Aorta (tissue), 5 donors: ENCODE measurements around the gene CAMKMT. TPM values are rescaled to one million over a fixed set of nuclear protein-coding genes. Genes with fewer than 3 reads are reported as not detected.
A peak's percentile ranks its signal among the peaks of the same experiment; 100 is the strongest.

Source experiments
- ATAC-seq: fragments of 200-7000 bp; cut with Tn5 transposase; one replicate; pipeline ENCODE4 v1.9.1; 2022; ENCODE audit warnings: moderate library complexity; ENCODE audit not compliant: low FRiP score
- DNase-seq, 2 donors: peaks; one replicate each; pipeline ENCODE4 v3.0.0-alpha.2; 2020
- H3K27ac ChIP-seq, 2 donors: one replicate each; pipeline ENCODE4 v1.5.1; 2013; ENCODE audit warnings: low read length in 2 of 2, mild to moderate bottlenecking in 2 of 2, moderate library complexity in 2 of 2, control low read depth in 1 of 2, inconsistent platforms in 1 of 2, low read depth in 1 of 2
- H3K27me3 ChIP-seq, 2 donors: one replicate each; pipeline ENCODE4 v1.6.1; 2013; ENCODE audit warnings: control low read depth in 1 of 2, low read length in 1 of 2, mild to moderate bottlenecking in 1 of 2, moderate library complexity in 1 of 2; ENCODE audit not compliant: insufficient read depth in 2 of 2, control insufficient read depth in 1 of 2
- H3K36me3 ChIP-seq, 2 donors: one replicate each; pipeline ENCODE4 v1.6.1; 2013; ENCODE audit warnings: control low read depth in 1 of 2, low read length in 1 of 2, mild to moderate bottlenecking in 1 of 2; ENCODE audit not compliant: insufficient read depth in 2 of 2, control insufficient read depth in 1 of 2
- H3K4me1 ChIP-seq, 2 donors: one replicate each; pipeline ENCODE4 v1.6.1; 2013; ENCODE audit warnings: low read length in 2 of 2, control low read depth in 1 of 2, mild to moderate bottlenecking in 1 of 2, moderate library complexity in 1 of 2; ENCODE audit not compliant: insufficient read depth in 2 of 2, control insufficient read depth in 1 of 2
- H3K4me3 ChIP-seq, 2 donors: one replicate each; pipeline ENCODE4 v1.5.1; 2013; ENCODE audit warnings: low read length in 2 of 2, control low read depth in 1 of 2, mild to moderate bottlenecking in 1 of 2
- H3K9me3 ChIP-seq: one replicate; pipeline ENCODE4 v1.6.1; 2013; ENCODE audit warnings: mild to moderate bottlenecking, low read length; ENCODE audit not compliant: control insufficient read depth
- WGBS, 2 donors: extraction: QIAGEN DNeasy Blood & Tissue Kit; methylation state at CpG; one replicate each; pipeline ENCODE4 v1.1.7; 2013; 5-methylcytosine and 5-hydroxymethylcytosine counted together
- intact Hi-C, 2 donors: fragments of 100-400 bp; cut with DNase I; formaldehyde crosslinking; loops; one replicate each; pipeline versions ENCODE4 v1.14.2 to v1.15.0; 2022
- polyA plus RNA-seq, 2 donors: library from polyadenylated mRNA; stranded (reverse); fragments of 200-250 nt; gene quantifications; one replicate each; pipeline ENCODE4 v1.2.3, GENCODE V29; 2013
- total RNA-seq, 2 donors: library from RNA; stranded (reverse); fragmentation: NEBNext Ultra II Directional; extraction: Animal tissue kit (Norgen Biotek cat#: 25700); gene quantifications; one replicate each; pipeline ENCODE4 v1.2.1, GENCODE V29; 2021
- donor health status: healthy with polysubstance abuse.
- donor health status: Bipolar disorder and iron deficiency.
- donor health status: DM: no; HTN: no; CAD: no.
- donor health status: DM: no; HTN: no; CAD: no.
- donor health status: DM: yes; HTN: yes; CAD: no.

The CAMKMT gene
- total and polyA plus RNA-seq, 4 donors, result 3.1 to 15.2 (median 11.9) TPM

GRCh38 chr2:44351088-44351487 is 10.7 kb upstream of the CAMKMT start:
- no peaks in the 10 kb centered on the region for H3K27me3 ChIP-seq
- DNase-seq, result peak; percentile 58 to 77
- peak overlapping the region; percentile 57 to 64 for H3K27ac ChIP-seq
- H3K4me1 ChIP-seq, result peaks cover 7 to 11% of the 10 kb centered on the region in 2 donors
- H3K36me3 ChIP-seq, result no peaks in the 10 kb centered on the region
- WGBS, 2 donors, result 8 to 16% methylated on average over 4 of the region's 4 CpGs
- intact Hi-C loops, result no loop called here
- H3K9me3 ChIP-seq, result no peaks in the 10 kb centered on the region
- ATAC-seq, result peak; percentile 35
- no peak overlapping the region for H3K4me3 ChIP-seq

- Histone ChIP-seq H3K4me1 (peaks cover 7 to 11% of the 10 kb centered on the region in 2 donors), H3K36me3 (no peaks in the 10 kb centered on the region), H3K4me3 (no peak overlapping the region), H3K27me3 (no peaks in the 10 kb centered on the region), H3K9me3 (no peaks in the 10 kb centered on the region), H3K27ac (peak overlapping the region; percentile 74 to 95)
- peak; percentile 45 for ATAC-seq
- intact Hi-C loops, result no loop called here
- WGBS, 2 donors, result 38 to 43% methylated on average over 2 of the region's 2 CpGs
- DNase-seq, result no peak
Observed at GRCh38 chr2:44351676-44352075, 10.1 kb upstream of the CAMKMT start.

- ATAC-seq, result no peak
- WGBS, 2 donors, result 96 to 100% methylated on average over 1 of the region's 1 CpG
Observed at GRCh38 chr2:44352510-44352909, 9.2 kb upstream of the CAMKMT start.

GRCh38 chr2:44354761-44355160 is 7.0 kb upstream of the CAMKMT start:
- no peak overlapping the region for H3K4me3 ChIP-seq
- 93 to 96% methylated on average over 6 of the region's 6 CpGs for WGBS, 2 donors
- no peaks in the 10 kb centered on the region for H3K9me3 ChIP-seq
- no peak overlapping the region for H3K27ac ChIP-seq
- no peaks in the 10 kb centered on the region for H3K36me3 ChIP-seq
- ATAC-seq, result no peak
- no peak for DNase-seq
- H3K27me3 ChIP-seq, result no peaks in the 10 kb centered on the region
- peaks cover 4 to 7% of the 10 kb centered on the region in 2 donors for H3K4me1 ChIP-seq
- intact Hi-C loops, result no loop called here

More at GRCh38 chr2:44352510-44352909, 9.2 kb upstream of the CAMKMT start:
- peaks cover 7 to 11% of the 10 kb centered on the region in 2 donors for H3K4me1 ChIP-seq
- intact Hi-C loops, result no loop called here
- H3K36me3 ChIP-seq, result no peaks in the 10 kb centered on the region
- no peaks in the 10 kb centered on the region for H3K9me3 ChIP-seq
- H3K4me3 ChIP-seq, result no peak overlapping the region
- no peak for DNase-seq
- peak overlapping the region in 1 of 2 donors; percentile 36 for H3K27ac ChIP-seq
- no peaks in the 10 kb centered on the region for H3K27me3 ChIP-seq

- peaks cover 2 to 4% of the 10 kb centered on the region in 2 donors for H3K4me1 ChIP-seq
- no peaks in the 10 kb centered on the region for H3K27me3 ChIP-seq
- peak in 1 of 2 donors; percentile 54 for DNase-seq
- WGBS, 2 donors, result 36 to 38% methylated on average over 3 of the region's 3 CpGs
- H3K27ac ChIP-seq, result no peak overlapping the region
- no peak for ATAC-seq
- intact Hi-C loops, result no loop called here
- no peaks in the 10 kb centered on the region for H3K9me3 ChIP-seq
- no peak overlapping the region for H3K4me3 ChIP-seq
- no peaks in the 10 kb centered on the region for H3K36me3 ChIP-seq
Observed at GRCh38 chr2:44358503-44358902, 3.2 kb upstream of the CAMKMT start.

- Histone ChIP-seq H3K36me3 (no peaks in the 10 kb centered on the region), H3K4me3 (peak overlapping the region; percentile 82 to 90), H3K9me3 (no peaks in the 10 kb centered on the region), H3K27me3 (no peaks in the 10 kb centered on the region), H3K27ac (peak overlapping the region; percentile 85 to 87), H3K4me1 (peaks cover 0 to 2% of the 10 kb centered on the region in 2 donors)
- ATAC-seq (peak; percentile 26), DNase-seq (no peak)
- intact Hi-C loops, result loop anchor here in 1 of 2 donors (1.0 to 5.0 kb wide), 2 partner anchors 34 to 193 kb away; partner anchors contain the start of gene PPM1B
- 0 to 1% methylated on average over 19 of the region's 19 CpGs for WGBS, 2 donors
Observed at GRCh38 chr2:44360749-44361329, 908 bp upstream of the CAMKMT start.

GRCh38 chr2:44362207-44363015 is 664 bp downstream of the CAMKMT start:
- ATAC-seq (peak; percentile 64), DNase-seq (peak; percentile 63 to 79)
- 0% methylated on average over 31 to 32 of the region's 32 CpGs for WGBS, 2 donors
- H3K9me3 ChIP-seq, result no peaks in the 10 kb centered on the region
- intact Hi-C loops, result loop anchor here in 1 of 2 donors (5.0 kb wide), 1 partner anchor 35 kb away; no protein-coding TSS in a partner anchor
- peak overlapping the region; percentile 70 to 80 for H3K4me3 ChIP-seq
- H3K27me3 ChIP-seq, result no peaks in the 10 kb centered on the region
- no peaks in the 10 kb centered on the region for H3K36me3 ChIP-seq
- peak overlapping the region; percentile 64 to 76 for H3K27ac ChIP-seq
- H3K4me1 ChIP-seq, result peaks cover 0 to 2% of the 10 kb centered on the region in 2 donors

GRCh38 chr2:44364604-44365003 is 2.9 kb downstream of the CAMKMT start:
- DNase-seq (no peak), ATAC-seq (no peak)
- intact Hi-C loops, result loop anchor here in 1 of 2 donors (5.0 kb wide), 1 partner anchor 37 kb away; no protein-coding TSS in a partner anchor
- Histone ChIP-seq H3K9me3 (no peaks in the 10 kb centered on the region), H3K4me1 (peaks cover 0 to 2% of the 10 kb centered on the region in 2 donors), H3K36me3 (no peaks in the 10 kb centered on the region), H3K4me3 (no peak overlapping the region), H3K27me3 (no peaks in the 10 kb centered on the region), H3K27ac (no peak overlapping the region)
- 94% methylated on average over 3 of the region's 3 CpGs for WGBS, 2 donors
